OCI-LY1 (cell line): ENCODE results near the gene MYO16.

ENCODE experiments used
- EZH2 ChIP-seq: fragments of 200-600 bp; sonication (generic), shearing (Covaris generic); IDR thresholded peaks from 2 replicates; pipeline ENCODE4 v1.8.0; 2017; ENCODE audit warnings: borderline replicate concordance, mixed run types, mild to moderate bottlenecking, antibody characterized with exemption, low read length, moderate library complexity, mixed read lengths
- TF ChIP-seq, protein P1 (sequence below): fragments of 200-600 bp; sonication (generic), shearing (Covaris generic); IDR thresholded peaks from 2 replicates; pipeline ENCODE4 v1.5.1; 2017; ENCODE audit warnings: mild to moderate bottlenecking, antibody characterized with exemption, low read length, moderate library complexity, mixed read lengths

DNA sequence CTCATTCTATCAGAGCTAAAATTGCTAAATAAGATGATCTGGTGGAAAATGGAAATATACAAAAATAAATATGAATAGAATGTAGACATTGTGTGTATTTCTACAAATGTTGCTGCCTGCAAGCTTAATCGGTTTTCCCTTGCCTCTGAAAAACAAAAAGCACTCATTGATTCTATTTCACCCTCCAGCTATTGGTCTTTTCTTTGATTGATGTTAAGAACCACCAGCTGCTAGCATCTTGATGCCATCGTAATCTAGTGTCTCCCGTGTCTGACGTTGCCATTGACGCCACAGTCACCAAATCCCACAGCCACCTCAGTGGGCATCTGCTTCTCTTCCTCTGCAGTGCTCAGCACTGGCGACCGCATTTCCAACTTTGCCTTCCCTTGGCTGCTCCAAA, 461.8 kb downstream of the MYO16 start:
- TF ChIP-seq, protein P1, sequence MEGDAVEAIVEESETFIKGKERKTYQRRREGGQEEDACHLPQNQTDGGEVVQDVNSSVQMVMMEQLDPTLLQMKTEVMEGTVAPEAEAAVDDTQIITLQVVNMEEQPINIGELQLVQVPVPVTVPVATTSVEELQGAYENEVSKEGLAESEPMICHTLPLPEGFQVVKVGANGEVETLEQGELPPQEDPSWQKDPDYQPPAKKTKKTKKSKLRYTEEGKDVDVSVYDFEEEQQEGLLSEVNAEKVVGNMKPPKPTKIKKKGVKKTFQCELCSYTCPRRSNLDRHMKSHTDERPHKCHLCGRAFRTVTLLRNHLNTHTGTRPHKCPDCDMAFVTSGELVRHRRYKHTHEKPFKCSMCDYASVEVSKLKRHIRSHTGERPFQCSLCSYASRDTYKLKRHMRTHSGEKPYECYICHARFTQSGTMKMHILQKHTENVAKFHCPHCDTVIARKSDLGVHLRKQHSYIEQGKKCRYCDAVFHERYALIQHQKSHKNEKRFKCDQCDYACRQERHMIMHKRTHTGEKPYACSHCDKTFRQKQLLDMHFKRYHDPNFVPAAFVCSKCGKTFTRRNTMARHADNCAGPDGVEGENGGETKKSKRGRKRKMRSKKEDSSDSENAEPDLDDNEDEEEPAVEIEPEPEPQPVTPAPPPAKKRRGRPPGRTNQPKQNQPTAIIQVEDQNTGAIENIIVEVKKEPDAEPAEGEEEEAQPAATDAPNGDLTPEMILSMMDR, result no peak
- no peak for TF ChIP-seq EZH2
